ENCODE data around the gene CCR8.
A peak's percentile ranks its signal among the peaks of the same experiment; 100 is the strongest.
"Not testable (repeated sequence)": the region's sequence is repeated elsewhere in the genome, so short reads cannot be mapped to it uniquely, and the experiment has no call there.

CCR8 gene

DNA sequence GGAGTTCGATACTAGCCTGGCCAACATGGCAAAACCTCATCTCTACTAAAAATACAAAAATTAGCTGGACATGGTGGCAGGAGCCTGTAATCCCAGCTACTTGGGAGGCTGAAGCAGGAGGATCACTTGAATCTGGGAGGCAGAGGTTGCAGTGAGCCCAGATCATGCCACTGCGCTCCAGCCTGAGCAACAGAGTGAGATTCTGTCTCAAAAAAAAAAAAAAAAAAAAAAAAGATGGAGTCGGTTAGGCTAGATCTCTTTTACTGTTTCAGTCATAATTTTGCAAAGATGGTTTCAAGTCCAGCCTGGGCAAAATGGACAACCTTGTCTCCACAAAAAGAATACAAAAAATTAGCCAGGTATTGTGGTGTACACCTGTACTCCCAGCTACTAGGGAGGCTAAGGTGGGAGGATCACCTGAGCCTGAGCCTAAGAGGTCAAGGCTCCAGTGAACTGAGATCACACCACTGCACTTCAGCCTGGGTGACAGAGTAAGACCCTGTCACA is 7.2 kb upstream of the CCR8 start:
- H3K4me3 ChIP-seq (ENCODE audit: control insufficient read depth in 1 of 7, extremely low read depth in 1 of 7, insufficient read depth in 4 of 7, low read depth in 2 of 7, low read length in 6 of 7); H3K27ac ChIP-seq (ENCODE audit: insufficient read depth in 1 of 2, low read depth in 1 of 2, low read length in 2 of 2, poor library complexity in 1 of 2, severe bottlenecking in 2 of 2); H3K36me3 ChIP-seq (ENCODE audit: control insufficient read depth in 4 of 4, insufficient read depth in 4 of 4, low read length in 3 of 4); POLR2A ChIA-PET; DNase-seq; H3K9me3 ChIP-seq (ENCODE audit: control extremely low read depth in 1 of 5, control insufficient read depth in 4 of 5, insufficient read depth in 2 of 5, low read depth in 1 of 5, low read length in 4 of 5); H3K27me3 ChIP-seq (replicated peaks in 2 of 5; ENCODE audit: control insufficient read depth in 4 of 5, insufficient read depth in 5 of 5, low read length in 4 of 5): not testable (repeated sequence)
- no CpG with 5 or more reads among the region's 3 CpGs for WGBS (ENCODE audit: insufficient coverage)
- peaks cover 0 to 15% (median 1%) of the 10 kb centered on the region in 4 experiments for H3K4me1 ChIP-seq (ENCODE audit: control extremely low read depth in 1 of 4, control insufficient read depth in 4 of 4, insufficient read depth in 4 of 4, low read length in 3 of 4)
- CTCF ChIA-PET, result interaction anchor here (1.1 to 1.2 kb wide), 2 partner anchors 30 to 56 kb away, joined by 3 to 4 read pairs; no protein-coding TSS in a partner anchor

DNA sequence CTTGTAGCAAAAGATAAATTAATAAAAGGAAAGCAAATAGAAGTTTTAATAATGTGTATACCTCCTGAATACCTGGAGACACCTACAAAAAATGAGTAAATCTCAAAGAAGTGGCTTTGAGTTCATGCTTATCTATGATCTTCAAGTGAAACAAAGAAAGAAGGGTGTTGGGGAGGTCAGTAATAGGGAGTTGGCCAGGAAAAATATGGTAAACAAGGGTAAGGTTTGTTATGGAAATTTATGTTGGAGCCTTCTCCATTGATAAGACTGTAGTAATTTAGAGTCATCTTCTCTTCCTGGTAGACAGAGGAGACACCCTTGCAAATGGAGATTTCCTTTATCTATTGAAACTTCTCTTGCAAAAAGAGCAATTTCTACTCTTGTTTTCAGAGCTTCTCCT is 6.6 kb upstream of the CCR8 start:
- peaks cover 0 to 18% (median 1%) of the 10 kb centered on the region in 4 experiments for H3K4me1 ChIP-seq (ENCODE audit: control extremely low read depth in 1 of 4, control insufficient read depth in 4 of 4, insufficient read depth in 4 of 4, low read length in 3 of 4)
- H3K27me3 ChIP-seq (replicated peaks in 2 of 5; ENCODE audit: control insufficient read depth in 4 of 5, insufficient read depth in 5 of 5, low read length in 4 of 5), result no peaks in the 10 kb centered on the region
- no peaks in the 10 kb centered on the region for H3K36me3 ChIP-seq (ENCODE audit: control insufficient read depth in 4 of 4, insufficient read depth in 4 of 4, low read length in 3 of 4)
- H3K9me3 ChIP-seq (ENCODE audit: control extremely low read depth in 1 of 5, control insufficient read depth in 4 of 5, insufficient read depth in 2 of 5, low read depth in 1 of 5, low read length in 4 of 5), result peaks cover 0 to 5% (median 0%) of the 10 kb centered on the region in 5 experiments
- H3K27ac ChIP-seq (ENCODE audit: insufficient read depth in 1 of 2, low read depth in 1 of 2, low read length in 2 of 2, poor library complexity in 1 of 2, severe bottlenecking in 2 of 2), result no peak overlapping the region
- POLR2A ChIA-PET, result no interaction called here
- H3K4me3 ChIP-seq (ENCODE audit: control insufficient read depth in 1 of 7, extremely low read depth in 1 of 7, insufficient read depth in 4 of 7, low read depth in 2 of 7, low read length in 6 of 7), result no peak overlapping the region
- CTCF ChIA-PET, result interaction anchor here (1.2 kb wide), 1 partner anchor 31 kb away, joined by 4 read pairs; no protein-coding TSS in a partner anchor
- DNase-seq, result no peak

DNA sequence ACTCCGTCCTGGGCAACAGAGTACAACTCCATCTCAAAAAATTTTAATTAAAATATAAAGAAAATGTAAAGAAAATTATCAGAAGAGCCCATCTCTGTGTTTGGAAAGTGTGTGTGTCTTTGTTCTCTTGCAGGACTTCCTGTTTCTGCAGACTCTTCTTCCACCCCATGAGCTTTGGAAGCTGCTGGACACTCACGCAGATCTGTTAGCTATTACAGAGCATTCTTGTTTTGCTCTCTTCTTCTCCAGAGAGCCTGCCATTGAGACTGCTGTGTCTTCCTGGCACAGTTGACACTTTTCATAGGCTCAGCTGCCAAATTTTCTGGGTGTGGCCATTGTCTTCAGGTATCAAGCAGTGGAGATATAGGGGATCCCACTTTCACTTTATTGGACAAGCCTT is 6.0 kb upstream of the CCR8 start:
- Histone ChIP-seq H3K27ac (ENCODE audit: insufficient read depth in 1 of 2, low read depth in 1 of 2, low read length in 2 of 2, poor library complexity in 1 of 2, severe bottlenecking in 2 of 2) (no peak overlapping the region), H3K36me3 (ENCODE audit: control insufficient read depth in 4 of 4, insufficient read depth in 4 of 4, low read length in 3 of 4) (no peaks in the 10 kb centered on the region), H3K4me1 (ENCODE audit: control extremely low read depth in 1 of 4, control insufficient read depth in 4 of 4, insufficient read depth in 4 of 4, low read length in 3 of 4) (peaks cover 0 to 18% (median 1%) of the 10 kb centered on the region in 4 experiments), H3K9me3 (ENCODE audit: control extremely low read depth in 1 of 5, control insufficient read depth in 4 of 5, insufficient read depth in 2 of 5, low read depth in 1 of 5, low read length in 4 of 5) (peaks cover 0 to 5% (median 0%) of the 10 kb centered on the region in 5 experiments), H3K4me3 (ENCODE audit: control insufficient read depth in 1 of 7, extremely low read depth in 1 of 7, insufficient read depth in 4 of 7, low read depth in 2 of 7, low read length in 6 of 7) (no peak overlapping the region), H3K27me3 (replicated peaks in 2 of 5; ENCODE audit: control insufficient read depth in 4 of 5, insufficient read depth in 5 of 5, low read length in 4 of 5) (no peaks in the 10 kb centered on the region)
- 75% methylated on average over 1 of the region's 2 CpGs for WGBS (ENCODE audit: insufficient coverage)
- peak in 1 of 3 donors; percentile 10 for DNase-seq
- POLR2A ChIA-PET, result no interaction called here
- CTCF ChIA-PET, result interaction anchor here (1.2 kb wide), 1 partner anchor 31 kb away, joined by 4 read pairs; no protein-coding TSS in a partner anchor

DNA sequence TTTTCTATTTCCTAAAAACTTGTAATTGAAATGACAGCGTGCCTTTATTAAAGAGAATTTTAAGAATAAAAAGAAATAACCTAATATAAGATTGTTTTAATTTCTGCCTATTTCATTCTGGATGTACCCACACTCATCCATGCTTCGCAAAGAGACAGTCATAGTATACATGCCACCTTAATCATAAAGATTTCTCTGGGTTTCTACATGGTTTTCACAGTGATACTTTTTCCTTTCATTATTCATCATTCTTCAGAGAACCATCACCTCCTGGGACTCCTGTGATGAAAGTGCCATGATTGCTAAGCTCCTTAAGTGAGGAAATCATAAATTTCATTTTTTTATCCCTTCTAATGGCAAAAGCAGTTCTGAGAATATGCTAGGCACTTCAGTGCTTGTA is 4.3 kb upstream of the CCR8 start:
- ChIA-PET POLR2A (no interaction called here), CTCF (no interaction called here)
- DNase-seq, result no peak

DNA sequence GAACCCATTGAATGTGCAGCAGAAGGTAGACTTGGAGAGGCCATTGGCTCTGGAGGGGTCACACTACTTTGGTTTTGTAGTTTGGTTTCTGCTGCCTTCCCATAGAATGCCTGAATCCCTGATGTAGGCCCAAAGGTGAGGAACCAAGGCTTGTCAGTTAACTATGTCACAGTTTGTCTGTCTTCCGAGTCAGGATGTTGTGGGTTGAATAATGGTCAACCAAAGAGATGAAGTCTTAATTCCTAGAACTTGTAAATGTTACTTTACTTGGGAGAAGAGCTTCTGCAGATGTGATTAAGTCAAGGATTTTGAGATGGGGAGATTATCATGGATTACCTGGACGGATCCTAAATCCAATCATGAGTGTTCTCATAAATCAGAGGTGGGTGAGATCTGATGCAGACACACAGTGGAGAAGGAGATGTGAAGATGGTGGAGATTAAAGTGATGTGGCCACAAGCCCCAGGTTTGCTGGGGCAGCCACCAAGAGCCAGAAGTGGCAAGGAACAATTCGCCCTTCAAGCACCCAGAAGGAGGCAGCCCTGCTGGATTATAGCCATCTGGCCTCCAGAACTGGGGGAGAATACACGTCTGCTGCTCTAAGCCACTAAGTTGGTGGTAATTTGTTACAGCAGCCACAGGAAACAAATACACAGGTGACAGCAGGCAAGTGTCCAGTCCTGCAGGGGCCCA is 2.3 kb upstream of the CCR8 start:
- H3K4me3 ChIP-seq (ENCODE audit: control insufficient read depth in 1 of 7, extremely low read depth in 1 of 7, insufficient read depth in 4 of 7, low read depth in 2 of 7, low read length in 6 of 7), result no peak overlapping the region
- peaks cover 0 to 13% (median 1%) of the 10 kb centered on the region in 4 experiments for H3K4me1 ChIP-seq (ENCODE audit: control extremely low read depth in 1 of 4, control insufficient read depth in 4 of 4, insufficient read depth in 4 of 4, low read length in 3 of 4)
- H3K27ac ChIP-seq (ENCODE audit: insufficient read depth in 1 of 2, low read depth in 1 of 2, low read length in 2 of 2, poor library complexity in 1 of 2, severe bottlenecking in 2 of 2), result no peak overlapping the region
- no peak for DNase-seq
- H3K27me3 ChIP-seq (replicated peaks in 2 of 5; ENCODE audit: control insufficient read depth in 4 of 5, insufficient read depth in 5 of 5, low read length in 4 of 5), result peaks cover 0 to 1% (median 0%) of the 10 kb centered on the region in 5 experiments
- 91% methylated on average over 4 of the region's 4 CpGs for WGBS (ENCODE audit: insufficient coverage)
- H3K36me3 ChIP-seq (ENCODE audit: control insufficient read depth in 4 of 4, insufficient read depth in 4 of 4, low read length in 3 of 4), result no peaks in the 10 kb centered on the region
- ChIA-PET CTCF (no interaction called here), POLR2A (no interaction called here)
- no peaks in the 10 kb centered on the region for H3K9me3 ChIP-seq (ENCODE audit: control extremely low read depth in 1 of 5, control insufficient read depth in 4 of 5, insufficient read depth in 2 of 5, low read depth in 1 of 5, low read length in 4 of 5)

More for the DNA sequence above, 4.3 kb upstream of the CCR8 start:
- H3K36me3 ChIP-seq (ENCODE audit: control insufficient read depth in 4 of 4, insufficient read depth in 4 of 4, low read length in 3 of 4), result no peaks in the 10 kb centered on the region
- peaks cover 0 to 18% (median 1%) of the 10 kb centered on the region in 4 experiments for H3K4me1 ChIP-seq (ENCODE audit: control extremely low read depth in 1 of 4, control insufficient read depth in 4 of 4, insufficient read depth in 4 of 4, low read length in 3 of 4)
- H3K27me3 ChIP-seq (replicated peaks in 2 of 5; ENCODE audit: control insufficient read depth in 4 of 5, insufficient read depth in 5 of 5, low read length in 4 of 5), result no peaks in the 10 kb centered on the region
- no peaks in the 10 kb centered on the region for H3K9me3 ChIP-seq (ENCODE audit: control extremely low read depth in 1 of 5, control insufficient read depth in 4 of 5, insufficient read depth in 2 of 5, low read depth in 1 of 5, low read length in 4 of 5)
- no peak overlapping the region for H3K27ac ChIP-seq (ENCODE audit: insufficient read depth in 1 of 2, low read depth in 1 of 2, low read length in 2 of 2, poor library complexity in 1 of 2, severe bottlenecking in 2 of 2)
- no peak overlapping the region for H3K4me3 ChIP-seq (ENCODE audit: control insufficient read depth in 1 of 7, extremely low read depth in 1 of 7, insufficient read depth in 4 of 7, low read depth in 2 of 7, low read length in 6 of 7)
- 91% methylated on average over 1 of the region's 2 CpGs for WGBS (ENCODE audit: insufficient coverage)

DNA sequence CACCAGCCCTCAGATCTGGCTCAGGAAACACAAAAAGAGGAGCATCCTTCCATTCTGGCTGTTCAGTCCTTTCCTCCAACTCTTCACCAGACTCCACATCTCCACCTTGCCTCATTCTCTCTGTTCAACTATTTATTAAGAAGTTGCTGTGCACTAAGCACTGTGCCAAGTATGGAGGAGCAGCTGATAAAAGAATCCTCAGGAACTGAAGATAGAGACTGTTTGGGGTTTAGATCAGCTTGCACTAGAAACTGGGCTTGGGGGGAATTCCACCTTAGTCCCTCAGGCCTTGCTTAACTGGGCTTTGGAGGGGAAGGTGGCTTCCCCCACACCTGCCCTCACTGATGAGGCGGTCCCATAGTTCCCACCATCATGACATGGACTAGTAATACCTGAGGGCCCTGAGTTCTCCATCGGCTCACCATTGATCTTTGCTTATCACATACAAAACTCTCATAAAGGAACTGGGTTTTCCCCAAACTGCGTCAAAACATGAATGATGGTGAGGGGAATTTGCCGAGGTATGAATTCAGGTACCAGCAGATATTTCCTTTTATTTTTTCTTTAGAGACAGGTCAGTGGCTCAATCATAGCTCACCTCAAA is 1.7 kb upstream of the CCR8 start:
- 93% methylated on average over 3 of the region's 4 CpGs for WGBS (ENCODE audit: insufficient coverage)
- no peak for DNase-seq
- Histone ChIP-seq H3K36me3 (ENCODE audit: control insufficient read depth in 4 of 4, insufficient read depth in 4 of 4, low read length in 3 of 4) (no peaks in the 10 kb centered on the region), H3K4me1 (ENCODE audit: control extremely low read depth in 1 of 4, control insufficient read depth in 4 of 4, insufficient read depth in 4 of 4, low read length in 3 of 4) (peaks cover 0 to 13% (median 1%) of the 10 kb centered on the region in 4 experiments), H3K9me3 (ENCODE audit: control extremely low read depth in 1 of 5, control insufficient read depth in 4 of 5, insufficient read depth in 2 of 5, low read depth in 1 of 5, low read length in 4 of 5) (no peaks in the 10 kb centered on the region), H3K4me3 (ENCODE audit: control insufficient read depth in 1 of 7, extremely low read depth in 1 of 7, insufficient read depth in 4 of 7, low read depth in 2 of 7, low read length in 6 of 7) (no peak overlapping the region), H3K27me3 (replicated peaks in 2 of 5; ENCODE audit: control insufficient read depth in 4 of 5, insufficient read depth in 5 of 5, low read length in 4 of 5) (peaks cover 0 to 1% (median 0%) of the 10 kb centered on the region in 5 experiments), H3K27ac (ENCODE audit: insufficient read depth in 1 of 2, low read depth in 1 of 2, low read length in 2 of 2, poor library complexity in 1 of 2, severe bottlenecking in 2 of 2) (no peak overlapping the region)
- POLR2A ChIA-PET, result no interaction called here
- CTCF ChIA-PET, result no interaction called here

DNA sequence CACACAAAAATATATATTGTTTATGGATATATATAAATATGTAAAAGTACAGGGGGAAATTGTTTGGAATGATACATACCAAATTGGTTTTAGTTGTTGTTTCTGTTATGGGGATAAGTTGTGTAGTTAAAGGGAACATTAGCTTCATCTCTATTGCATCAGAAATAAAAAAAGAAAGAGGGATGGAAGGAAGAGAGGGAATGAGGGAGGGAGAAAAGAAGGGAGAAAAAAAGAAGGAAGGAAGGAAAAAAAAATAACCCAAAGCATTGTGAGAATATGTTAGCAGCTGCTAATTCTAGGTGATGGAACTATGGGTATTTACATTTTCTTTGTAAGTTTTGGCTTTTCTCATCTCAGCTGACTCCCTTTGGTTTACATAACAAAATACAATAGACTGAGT is 1.3 kb downstream of the CCR8 start:
- Histone ChIP-seq H3K4me1 (ENCODE audit: control extremely low read depth in 1 of 4, control insufficient read depth in 4 of 4, insufficient read depth in 4 of 4, low read length in 3 of 4) (peaks cover 0 to 6% (median 0%) of the 10 kb centered on the region in 4 experiments), H3K27me3 (replicated peaks in 2 of 5; ENCODE audit: control insufficient read depth in 4 of 5, insufficient read depth in 5 of 5, low read length in 4 of 5) (peaks cover 0 to 1% (median 0%) of the 10 kb centered on the region in 5 experiments), H3K4me3 (ENCODE audit: control insufficient read depth in 1 of 7, extremely low read depth in 1 of 7, insufficient read depth in 4 of 7, low read depth in 2 of 7, low read length in 6 of 7) (no peak overlapping the region), H3K9me3 (ENCODE audit: control extremely low read depth in 1 of 5, control insufficient read depth in 4 of 5, insufficient read depth in 2 of 5, low read depth in 1 of 5, low read length in 4 of 5) (no peaks in the 10 kb centered on the region), H3K27ac (ENCODE audit: insufficient read depth in 1 of 2, low read depth in 1 of 2, low read length in 2 of 2, poor library complexity in 1 of 2, severe bottlenecking in 2 of 2) (no peak overlapping the region), H3K36me3 (ENCODE audit: control insufficient read depth in 4 of 4, insufficient read depth in 4 of 4, low read length in 3 of 4) (no peaks in the 10 kb centered on the region)
- ChIA-PET CTCF (no interaction called here), POLR2A (no interaction called here)
- no peak for DNase-seq

Measured in common myeloid progenitor, CD34-positive (primary cell).